GM19455 (cell line): Measurements from ENCODE around the gene GAGE1.
"Not testable (repeated sequence)": the region's sequence is repeated elsewhere in the genome, so short reads cannot be mapped to it uniquely, and the experiment has no call there.

Experiments used
- ATAC-seq: cut with Tn5 transposase; IDR thresholded peaks from one replicate; pipeline ENCODE4 v1.9.1; 2021; ENCODE audit not compliant: unreplicated experiment

GAGE1 gene

GRCh38 chrX:49598720-49599119 is at the start of gene GAGE1:
Gene GAGE1 (plus strand): TSS chrX:49599020. CDS start chrX:49600175, 1,155 bp downstream.
- not testable (repeated sequence) for ATAC-seq

- not testable (repeated sequence) for ATAC-seq
Measured at GRCh38 chrX:49550989-49551388, 47.8 kb upstream of the GAGE1 start, which contains the start of gene GAGE12E. Gene GAGE12E (plus strand): TSS chrX:49551289. CDS start chrX:49552444, 1,155 bp downstream.

GRCh38 chrX:49560542-49560941 is 38.3 kb upstream of the GAGE1 start, which contains the start of gene GAGE12F:
Gene GAGE12F (plus strand): TSS chrX:49560842. CDS start chrX:49561997, 1,155 bp downstream.
- ATAC-seq = not testable (repeated sequence)

- not testable (repeated sequence) for ATAC-seq
Measured at GRCh38 chrX:49568728-49569127, 30.1 kb upstream of the GAGE1 start.

GRCh38 chrX:49569152-49569551 is 29.7 kb upstream of the GAGE1 start:
- not testable (repeated sequence) for ATAC-seq

GRCh38 chrX:49570100-49570499 is 28.7 kb upstream of the GAGE1 start, which contains the start of gene GAGE12G:
Gene GAGE12G (plus strand): TSS chrX:49570400. CDS start chrX:49571555, 1,155 bp downstream.
- not testable (repeated sequence) for ATAC-seq

GRCh38 chrX:49579649-49580048 is 19.2 kb upstream of the GAGE1 start, which contains the start of gene GAGE12H:
Gene GAGE12H (plus strand): TSS chrX:49579949. CDS start chrX:49581104, 1,155 bp downstream.
- ATAC-seq = not testable (repeated sequence)

GRCh38 chrX:49589196-49589595 is 9.6 kb upstream of the GAGE1 start, which contains the start of gene GAGE2A:
Gene GAGE2A (plus strand): TSS chrX:49589496. CDS start chrX:49590651, 1,155 bp downstream.
- not testable (repeated sequence) for ATAC-seq

- ATAC-seq = not testable (repeated sequence)
Measured at GRCh38 chrX:49589769-49590478, 8.9 kb upstream of the GAGE1 start.

- ATAC-seq = not testable (repeated sequence)
Measured at GRCh38 chrX:49590488-49590887, 8.3 kb upstream of the GAGE1 start.

- no peak for ATAC-seq
Measured at GRCh38 chrX:49610718-49611310, 12.0 kb downstream of the GAGE1 start.

- no peak for ATAC-seq
Measured at GRCh38 chrX:49618574-49618973, 19.8 kb downstream of the GAGE1 start.

- ATAC-seq = no peak
Measured at GRCh38 chrX:49627086-49627777, 28.4 kb downstream of the GAGE1 start.

GRCh38 chrX:49644991-49645637 is 46.3 kb downstream of the GAGE1 start:
- no peak for ATAC-seq

GRCh38 chrX:49656533-49656932 is 57.7 kb downstream of the GAGE1 start:
- no peak for ATAC-seq
